Sigmoid colon (tissue), 4 donors: ENCODE measurements around the gene ETV1.

Experiments used
- CTCF ChIP-seq, 4 experiments: fragments of 450-650 bp in 3 of 4; fragments of 200-600 bp in 1 of 4; IDR thresholded peaks; one replicate each; pipeline ENCODE4 v1.5.1; 2016 to 2019; ENCODE audit warnings: antibody characterized with exemption in 4 of 4, mild to moderate bottlenecking in 3 of 4, moderate library complexity in 2 of 4
- EP300 ChIP-seq, 4 donors: sonication (generic); formaldehyde crosslinking; IDR thresholded peaks; one replicate each; pipeline ENCODE4 v1.6.1; 2017; ENCODE audit warnings: antibody characterized with exemption in 4 of 4
- POLR2A ChIP-seq, 2 donors: fragments of 450-650 bp; IDR thresholded peaks; one replicate each; pipeline ENCODE4 v1.6.1; 2016; ENCODE audit warnings: antibody characterized with exemption in 2 of 2, mild to moderate bottlenecking in 2 of 2, moderate library complexity in 2 of 2
- POLR2AphosphoS5 ChIP-seq, 4 donors: sonication (generic); formaldehyde crosslinking; IDR thresholded peaks; one replicate each; pipeline ENCODE4 v1.6.1; 2017; ENCODE audit warnings: antibody characterized with exemption in 4 of 4

DNA sequence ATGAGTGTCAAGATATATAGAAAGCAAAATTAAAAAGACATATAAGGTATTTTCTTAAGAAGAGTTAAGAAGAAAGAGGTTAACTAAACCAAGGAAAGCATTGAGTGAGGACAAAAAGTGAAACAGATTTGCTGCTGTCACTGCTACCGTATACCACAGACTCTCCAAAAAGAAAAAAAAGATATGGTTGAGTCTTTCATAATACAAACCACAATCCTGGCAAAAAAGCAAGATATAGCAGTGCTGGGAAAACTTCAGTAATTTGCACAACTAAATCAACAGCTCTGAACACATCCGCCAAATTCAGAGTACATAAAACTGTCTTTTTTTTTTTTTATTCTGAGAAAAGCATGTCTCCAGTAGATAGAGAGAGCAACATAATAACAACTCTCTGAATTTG lies 114.7 kb downstream of the ETV1 start:
- TF ChIP-seq CTCF (IDR thresholded peaks at IDR 0.05) (no peak), POLR2AphosphoS5 (IDR thresholded peaks at IDR 0.05) (no peak), POLR2A (IDR thresholded peaks at IDR 0.05) (no peak), EP300 (IDR thresholded peaks at IDR 0.05) (no peak)
